Measurements from ENCODE around the gene PLPP7.
"Not testable (repeated sequence)": the region's sequence is repeated elsewhere in the genome, so short reads cannot be mapped to it uniquely, and the experiment has no call there.

The PLPP7 gene

GRCh38 chr9:131307974-131308373, 18.5 kb downstream of the PLPP7 start:
- no peak for DNase-seq

GRCh38 chr9:131308452-131308851, 18.9 kb downstream of the PLPP7 start:
- DNase-seq: no peak

GRCh38 chr9:131308906-131309529, 19.5 kb downstream of the PLPP7 start:
- DNase-seq: no peak

- DNase-seq: no peak
These were observed 20.2 kb downstream of the PLPP7 start for GRCh38 chr9:131309530-131310276.

GRCh38 chr9:131310833-131311554, 21.5 kb downstream of the PLPP7 start:
- peak; percentile 37 to 50 for DNase-seq

GRCh38 chr9:131312246-131312645, 22.7 kb downstream of the PLPP7 start:
- no peak for DNase-seq

GRCh38 chr9:131312822-131313770, 23.6 kb downstream of the PLPP7 start:
- DNase-seq: no peak

GRCh38 chr9:131318231-131319085, 28.9 kb downstream of the PLPP7 start:
- DNase-seq: no peak

GRCh38 chr9:131319486-131319885, 30.0 kb downstream of the PLPP7 start:
- DNase-seq: no peak

- DNase-seq: no peak
These were observed 30.6 kb downstream of the PLPP7 start for GRCh38 chr9:131320031-131320685.

- no peak for DNase-seq
These were observed 34.1 kb downstream of the PLPP7 start for GRCh38 chr9:131323629-131324028.

- no peak for DNase-seq
These were observed 35.5 kb downstream of the PLPP7 start for GRCh38 chr9:131324736-131325679.

- no peak for DNase-seq
These were observed 39.7 kb downstream of the PLPP7 start for GRCh38 chr9:131329241-131329641.

GRCh38 chr9:131330814-131331600, 41.5 kb downstream of the PLPP7 start:
- no peak for DNase-seq

GRCh38 chr9:131331996-131332395, 42.5 kb downstream of the PLPP7 start:
- not testable (repeated sequence) for DNase-seq

GRCh38 chr9:131333771-131334628, 44.5 kb downstream of the PLPP7 start:
- DNase-seq: no peak

- DNase-seq: no peak
These were observed 45.3 kb downstream of the PLPP7 start for GRCh38 chr9:131334629-131335367.
